ENCODE results near the gene PLEKHA7.

The PLEKHA7 gene

DNA sequence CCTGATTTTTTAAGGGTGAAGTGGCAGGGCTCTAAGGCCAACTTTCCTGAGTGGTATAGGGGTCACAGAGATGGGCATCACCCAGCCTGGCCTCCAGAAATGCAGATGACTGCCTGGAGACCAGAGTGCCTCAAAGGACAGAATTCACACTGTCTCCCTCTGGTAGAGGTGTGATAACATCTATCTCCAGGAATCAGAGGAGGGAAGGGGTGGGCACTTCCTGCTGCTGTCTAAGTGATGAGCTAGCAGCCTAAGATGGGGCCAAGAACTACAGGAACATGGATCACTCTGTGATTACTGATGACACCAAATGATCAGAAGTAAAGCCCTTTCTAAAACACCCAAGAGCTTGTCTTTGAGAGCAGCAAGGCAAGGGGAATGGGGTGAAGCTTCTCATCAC, 213.8 kb downstream of the PLEKHA7 start:
- H3K4me1 ChIP-seq (ENCODE audit: control insufficient read depth, low read length): no peaks in the 10 kb centered on the region
- no peaks in the 10 kb centered on the region for H3K9me2 ChIP-seq (replicated peaks; ENCODE audit: control insufficient read depth, low read length)
- no peaks in the 10 kb centered on the region for H3F3A ChIP-seq (ENCODE audit: control insufficient read depth, insufficient read depth)
- H3K79me2 ChIP-seq (ENCODE audit: control insufficient read depth, low read length): no peaks in the 10 kb centered on the region
- H3K27ac ChIP-seq (ENCODE audit: low read depth, low read length): no peak overlapping the region
- no peaks in the 10 kb centered on the region for H4K20me1 ChIP-seq (ENCODE audit: control insufficient read depth, insufficient read depth, low read depth, low read length)
- no peaks in the 10 kb centered on the region for H3K36me3 ChIP-seq (ENCODE audit: control insufficient read depth, low read length)
- no peaks in the 10 kb centered on the region; the same call in 1 of the 2 replicates for H3K27me3 ChIP-seq (ENCODE audit: control insufficient read depth, low read length)
- H3K4me3 ChIP-seq (ENCODE audit: low read length): no peak overlapping the region
- H3K9me3 ChIP-seq (ENCODE audit: control insufficient read depth, insufficient read depth, low read length): no peaks in the 10 kb centered on the region
- TF ChIP-seq, protein P1, sequence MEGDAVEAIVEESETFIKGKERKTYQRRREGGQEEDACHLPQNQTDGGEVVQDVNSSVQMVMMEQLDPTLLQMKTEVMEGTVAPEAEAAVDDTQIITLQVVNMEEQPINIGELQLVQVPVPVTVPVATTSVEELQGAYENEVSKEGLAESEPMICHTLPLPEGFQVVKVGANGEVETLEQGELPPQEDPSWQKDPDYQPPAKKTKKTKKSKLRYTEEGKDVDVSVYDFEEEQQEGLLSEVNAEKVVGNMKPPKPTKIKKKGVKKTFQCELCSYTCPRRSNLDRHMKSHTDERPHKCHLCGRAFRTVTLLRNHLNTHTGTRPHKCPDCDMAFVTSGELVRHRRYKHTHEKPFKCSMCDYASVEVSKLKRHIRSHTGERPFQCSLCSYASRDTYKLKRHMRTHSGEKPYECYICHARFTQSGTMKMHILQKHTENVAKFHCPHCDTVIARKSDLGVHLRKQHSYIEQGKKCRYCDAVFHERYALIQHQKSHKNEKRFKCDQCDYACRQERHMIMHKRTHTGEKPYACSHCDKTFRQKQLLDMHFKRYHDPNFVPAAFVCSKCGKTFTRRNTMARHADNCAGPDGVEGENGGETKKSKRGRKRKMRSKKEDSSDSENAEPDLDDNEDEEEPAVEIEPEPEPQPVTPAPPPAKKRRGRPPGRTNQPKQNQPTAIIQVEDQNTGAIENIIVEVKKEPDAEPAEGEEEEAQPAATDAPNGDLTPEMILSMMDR (IDR thresholded peaks at IDR 0.05; ENCODE audit: low read depth, low read length, poor library complexity, severe bottlenecking): no peak
- TF ChIP-seq EZH2phosphoT487 (IDR thresholded peaks at IDR 0.05; ENCODE audit: borderline replicate concordance, low read length): no peak
- H3K4me2 ChIP-seq (ENCODE audit: low read length): no peak overlapping the region

DNA sequence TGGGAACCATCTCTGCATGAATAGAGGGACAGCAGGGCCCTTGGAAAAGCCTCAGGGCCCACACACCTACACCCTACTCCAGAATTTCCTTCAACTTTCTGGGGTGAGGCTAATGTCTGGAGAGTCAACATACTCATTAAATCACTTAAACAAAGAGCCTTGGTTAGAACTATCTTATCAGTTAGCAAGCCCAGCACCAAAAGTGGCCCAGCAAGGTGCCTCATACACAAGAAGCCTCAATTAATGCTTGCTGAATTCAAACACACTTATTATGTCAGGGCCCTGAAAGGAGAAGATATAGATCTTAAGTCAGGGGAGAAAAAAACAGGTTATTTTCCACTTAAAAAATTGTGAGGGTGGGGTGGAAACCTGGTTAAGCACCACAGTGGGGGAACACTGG, 214.3 kb downstream of the PLEKHA7 start:
- Histone ChIP-seq H3K27me3 (ENCODE audit: control insufficient read depth, low read length) (no peaks in the 10 kb centered on the region; the same call in 1 of the 2 replicates), H3K79me2 (ENCODE audit: control insufficient read depth, low read length) (no peaks in the 10 kb centered on the region), H3K27ac (ENCODE audit: low read depth, low read length) (no peak overlapping the region), H4K20me1 (ENCODE audit: control insufficient read depth, insufficient read depth, low read depth, low read length) (no peaks in the 10 kb centered on the region), H3K36me3 (ENCODE audit: control insufficient read depth, low read length) (no peaks in the 10 kb centered on the region), H3F3A (ENCODE audit: control insufficient read depth, insufficient read depth) (no peaks in the 10 kb centered on the region), H3K4me2 (ENCODE audit: low read length) (no peak overlapping the region), H3K4me3 (ENCODE audit: low read length) (no peak overlapping the region), H3K4me1 (ENCODE audit: control insufficient read depth, low read length) (no peaks in the 10 kb centered on the region), H3K9me3 (ENCODE audit: control insufficient read depth, insufficient read depth, low read length) (no peaks in the 10 kb centered on the region), H3K9me2 (replicated peaks; ENCODE audit: control insufficient read depth, low read length) (no peaks in the 10 kb centered on the region)
- no peak for TF ChIP-seq EZH2phosphoT487 (IDR thresholded peaks at IDR 0.05; ENCODE audit: borderline replicate concordance, low read length)
- TF ChIP-seq, protein P1 (IDR thresholded peaks at IDR 0.05; ENCODE audit: low read depth, low read length, poor library complexity, severe bottlenecking): no peak

DNA sequence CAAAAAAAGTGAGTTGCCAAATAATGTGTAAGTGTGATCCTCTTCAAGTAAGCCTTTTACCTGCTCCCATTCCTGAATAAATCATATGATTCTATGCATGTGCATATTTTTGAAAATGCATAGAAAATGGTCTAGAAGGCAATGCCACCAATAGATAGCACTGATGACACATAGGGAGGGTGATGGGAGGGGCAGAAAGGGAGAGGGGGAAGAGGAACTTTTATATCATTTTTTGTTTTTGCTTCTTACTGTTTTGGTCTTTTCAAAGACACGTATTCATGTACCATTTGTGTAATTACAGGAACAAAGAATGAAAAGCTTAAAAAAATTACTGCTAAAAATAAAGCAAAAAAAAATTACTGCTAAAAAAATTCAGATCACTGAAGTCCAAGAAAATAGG, 215.0 kb downstream of the PLEKHA7 start:
- Histone ChIP-seq H3K27ac (ENCODE audit: low read depth, low read length) (no peak overlapping the region), H3K9me2 (replicated peaks; ENCODE audit: control insufficient read depth, low read length) (no peaks in the 10 kb centered on the region), H3K4me1 (ENCODE audit: control insufficient read depth, low read length) (no peaks in the 10 kb centered on the region), H3K27me3 (ENCODE audit: control insufficient read depth, low read length) (no peaks in the 10 kb centered on the region; the same call in 1 of the 2 replicates), H4K20me1 (ENCODE audit: control insufficient read depth, insufficient read depth, low read depth, low read length) (no peaks in the 10 kb centered on the region), H3K4me2 (ENCODE audit: low read length) (no peak overlapping the region), H3K36me3 (ENCODE audit: control insufficient read depth, low read length) (no peaks in the 10 kb centered on the region), H3K79me2 (ENCODE audit: control insufficient read depth, low read length) (no peaks in the 10 kb centered on the region), H3K9me3 (ENCODE audit: control insufficient read depth, insufficient read depth, low read length) (no peaks in the 10 kb centered on the region), H3F3A (ENCODE audit: control insufficient read depth, insufficient read depth) (no peaks in the 10 kb centered on the region), H3K4me3 (ENCODE audit: low read length) (no peak overlapping the region)
- TF ChIP-seq, protein P1 (IDR thresholded peaks at IDR 0.05; ENCODE audit: low read depth, low read length, poor library complexity, severe bottlenecking): no peak
- no peak for TF ChIP-seq EZH2phosphoT487 (IDR thresholded peaks at IDR 0.05; ENCODE audit: borderline replicate concordance, low read length)

Data from DOHH2 (cell line).